Lower leg skin (tissue), 4 donors: ENCODE data around the gene SERPINE2. TPM values are rescaled to one million over a fixed set of nuclear protein-coding genes. Genes with fewer than 3 reads are reported as not detected.

Experiments
- DNase-seq, 2 donors: peaks; one replicate each; pipeline ENCODE4 v3.0.0-alpha.2; 2019; ENCODE audit warnings: low spot score in 2 of 2
- H3K4me3 ChIP-seq: fragments of 200-600 bp; sonication (generic); 2 replicates; pipeline ENCODE4 v1.5.1; 2017; ENCODE audit warnings: mild to moderate bottlenecking, low read depth; ENCODE audit not compliant: poor library complexity, severe bottlenecking
- CTCF ChIP-seq, 3 donors: fragments of 450-650 bp; IDR thresholded peaks; one replicate each; pipeline ENCODE4 v1.5.1; 2016; ENCODE audit warnings: antibody characterized with exemption in 3 of 3, mild to moderate bottlenecking in 3 of 3, moderate library complexity in 2 of 3
- POLR2A ChIP-seq, 2 donors: fragments of 450-650 bp; IDR thresholded peaks; one replicate each; pipeline ENCODE4 v1.6.1; 2016 to 2017; ENCODE audit warnings: antibody characterized with exemption in 2 of 2, mild to moderate bottlenecking in 1 of 2, moderate library complexity in 1 of 2
- WGBS, 2 donors: methylation state at CpG; one replicate each; pipeline ENCODE4 v1.1.5; 2018; 5-methylcytosine and 5-hydroxymethylcytosine counted together
- intact Hi-C: fragments of 100-400 bp; cut with DNase I; formaldehyde crosslinking; loops from one replicate; pipeline ENCODE4 v1.15.0; 2023; ENCODE audit warnings: low total_unique reads
- total RNA-seq, 4 donors: library from RNA; depleted of rRNA; stranded (reverse); fragments of >200 nt; gene quantifications; one replicate each; pipeline ENCODE4 v1.1.0, GENCODE V29; 2016

SERPINE2 gene
- total RNA-seq, 4 donors from 2014 or later: 1.8 to 11.5 (median 4.7) TPM

- no peak overlapping the region for H3K4me3 ChIP-seq
- whole genome bisulfite sequencing, 2 donors: 87 to 91% methylated on average over 13 of the region's 13 CpGs
- no peak for TF ChIP-seq POLR2A (IDR thresholded peaks at IDR 0.05)
- TF ChIP-seq CTCF (IDR thresholded peaks at IDR 0.05): no peak
- intact Hi-C loops: no loop called here
- no peak for DNase-seq
These were observed 7.6 kb downstream of the SERPINE2 start for GRCh38 chr2:224031358-224031970.

GRCh38 chr2:224030786-224031185 lies 8.3 kb downstream of the SERPINE2 start:
- DNase-seq: no peak
- no peak for TF ChIP-seq CTCF (IDR thresholded peaks at IDR 0.05)
- no peak for TF ChIP-seq POLR2A (IDR thresholded peaks at IDR 0.05)
- 93 to 97% methylated on average over 7 of the region's 7 CpGs for WGBS, 2 donors
- intact Hi-C loops: no loop called here
- no peak overlapping the region for H3K4me3 ChIP-seq

DNA sequence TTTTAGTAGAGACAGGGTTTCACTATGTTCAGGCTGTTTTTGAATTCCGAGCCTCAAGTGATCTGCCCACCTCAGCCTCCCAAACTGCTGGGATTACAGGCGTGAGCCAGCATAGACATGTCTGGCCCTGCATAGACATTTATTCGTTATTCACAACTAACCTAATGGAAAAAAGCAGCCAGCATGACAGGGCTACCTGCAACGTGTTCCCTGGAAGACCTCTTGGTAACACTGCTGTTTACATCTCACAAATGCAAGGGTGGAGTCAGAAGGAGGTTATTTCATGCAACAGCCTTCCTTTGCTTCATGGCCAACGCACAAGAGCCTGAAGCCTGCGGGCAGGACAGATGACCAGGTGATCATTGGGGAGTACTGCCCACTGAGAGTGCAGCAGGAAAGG lies 9.2 kb downstream of the SERPINE2 start:
- DNase-seq: no peak
- no peak overlapping the region for H3K4me3 ChIP-seq
- intact Hi-C loops: no loop called here
- 57 to 62% methylated on average over 6 of the region's 6 CpGs for WGBS, 2 donors
- TF ChIP-seq POLR2A (IDR thresholded peaks at IDR 0.05) (no peak), CTCF (IDR thresholded peaks at IDR 0.05) (no peak)

DNA sequence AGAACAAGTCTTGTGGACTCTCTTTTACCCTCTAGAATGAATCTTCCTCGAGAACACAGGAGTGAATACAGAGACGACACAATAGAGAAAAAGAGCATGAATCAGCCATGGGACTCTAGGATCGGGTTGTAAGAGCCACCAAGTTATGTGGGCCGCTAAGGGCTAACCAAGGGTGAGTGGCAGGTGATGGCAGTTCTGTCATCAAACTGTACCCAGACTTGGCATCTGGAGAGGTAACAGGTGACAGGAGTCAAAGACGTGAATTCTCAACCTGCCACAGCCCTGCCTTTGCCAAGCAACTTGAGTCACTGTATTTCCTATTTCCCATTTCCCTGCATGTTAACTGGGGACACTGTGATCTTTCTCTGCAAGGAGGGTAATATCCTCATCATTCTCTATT lies 11.2 kb downstream of the SERPINE2 start:
- intact Hi-C loops: no loop called here
- no peak for DNase-seq
- WGBS, 2 donors: 77 to 79% methylated on average over 5 of the region's 5 CpGs
- H3K4me3 ChIP-seq: no peak overlapping the region
- no peak for TF ChIP-seq CTCF (IDR thresholded peaks at IDR 0.05)
- no peak for TF ChIP-seq POLR2A (IDR thresholded peaks at IDR 0.05)

- TF ChIP-seq CTCF (IDR thresholded peaks at IDR 0.05): no peak
- TF ChIP-seq POLR2A (IDR thresholded peaks at IDR 0.05): no peak
- no peak for DNase-seq
- 74 to 86% methylated on average over 5 of the region's 5 CpGs for WGBS, 2 donors
- intact Hi-C loops: no loop called here
- no peak overlapping the region for H3K4me3 ChIP-seq
These were observed 12.0 kb downstream of the SERPINE2 start for GRCh38 chr2:224027070-224027469.

GRCh38 chr2:224025874-224026273 lies 13.2 kb downstream of the SERPINE2 start:
- TF ChIP-seq CTCF (IDR thresholded peaks at IDR 0.05) (no peak), POLR2A (IDR thresholded peaks at IDR 0.05) (no peak)
- DNase-seq: no peak
- intact Hi-C loops: no loop called here
- WGBS, 2 donors: 68 to 72% methylated on average over 7 of the region's 7 CpGs
- H3K4me3 ChIP-seq: no peak overlapping the region
